PC-3 (cell line): ENCODE results near the gene PDZRN3.

Experiments
- EZH2 ChIP-seq: fragments of 300-600 bp; sonication (generic); IDR thresholded peaks from one replicate; pipeline ENCODE4 v1.6.1; 2017; ENCODE audit warnings: antibody characterized with exemption, mild to moderate bottlenecking, low read length; ENCODE audit not compliant: unreplicated experiment
- EZH2phosphoT487 ChIP-seq: fragments of 300-600 bp; sonication (generic); IDR thresholded peaks from 2 replicates; pipeline ENCODE4 v1.6.1; 2018; ENCODE audit warnings: mild to moderate bottlenecking, antibody characterized with exemption, low read length, borderline replicate concordance
- TF ChIP-seq, protein P1 (sequence below): fragments of 300-600 bp; sonication (generic); conservative IDR thresholded peaks from 2 replicates; pipeline ENCODE4 v1.5.1; 2017; ENCODE audit warnings: antibody characterized with exemption, low read depth, mild to moderate bottlenecking, low read length

GRCh38 chr3:73655197-73655596 lies 30.5 kb upstream of the PDZRN3 start:
- TF ChIP-seq, protein P1, sequence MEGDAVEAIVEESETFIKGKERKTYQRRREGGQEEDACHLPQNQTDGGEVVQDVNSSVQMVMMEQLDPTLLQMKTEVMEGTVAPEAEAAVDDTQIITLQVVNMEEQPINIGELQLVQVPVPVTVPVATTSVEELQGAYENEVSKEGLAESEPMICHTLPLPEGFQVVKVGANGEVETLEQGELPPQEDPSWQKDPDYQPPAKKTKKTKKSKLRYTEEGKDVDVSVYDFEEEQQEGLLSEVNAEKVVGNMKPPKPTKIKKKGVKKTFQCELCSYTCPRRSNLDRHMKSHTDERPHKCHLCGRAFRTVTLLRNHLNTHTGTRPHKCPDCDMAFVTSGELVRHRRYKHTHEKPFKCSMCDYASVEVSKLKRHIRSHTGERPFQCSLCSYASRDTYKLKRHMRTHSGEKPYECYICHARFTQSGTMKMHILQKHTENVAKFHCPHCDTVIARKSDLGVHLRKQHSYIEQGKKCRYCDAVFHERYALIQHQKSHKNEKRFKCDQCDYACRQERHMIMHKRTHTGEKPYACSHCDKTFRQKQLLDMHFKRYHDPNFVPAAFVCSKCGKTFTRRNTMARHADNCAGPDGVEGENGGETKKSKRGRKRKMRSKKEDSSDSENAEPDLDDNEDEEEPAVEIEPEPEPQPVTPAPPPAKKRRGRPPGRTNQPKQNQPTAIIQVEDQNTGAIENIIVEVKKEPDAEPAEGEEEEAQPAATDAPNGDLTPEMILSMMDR, result no peak
- no peak for TF ChIP-seq EZH2
- TF ChIP-seq EZH2phosphoT487, result no peak
